COLO829 (cell line): Measurements from ENCODE around the gene AKT3.
"Not testable (repeated sequence)": the region's sequence is repeated elsewhere in the genome, so short reads cannot be mapped to it uniquely, and the experiment has no call there.

Experiments
- DNase-seq: peaks from one replicate; pipeline ENCODE4 v3.0.0; 2012; ENCODE audit warnings: low spot score

The AKT3 gene

DNA sequence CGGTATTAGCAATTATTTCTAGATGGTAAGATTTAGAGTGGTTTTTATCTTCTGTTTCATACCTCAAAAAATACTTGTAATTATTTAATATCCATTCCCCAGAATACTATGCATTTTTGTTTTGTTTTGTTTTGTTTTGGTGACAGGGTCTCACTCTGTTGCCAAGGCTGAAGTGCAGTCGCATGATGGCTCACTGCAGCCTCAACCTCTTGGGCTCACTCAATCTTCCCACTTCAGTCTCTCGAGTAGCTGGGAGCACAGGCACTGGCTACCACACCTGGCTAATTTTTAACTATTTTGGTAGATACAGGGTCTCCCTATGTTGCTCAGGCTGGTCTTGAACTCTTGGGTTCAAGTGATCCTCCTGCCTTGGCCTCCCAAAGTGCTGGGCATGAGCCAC is 252.7 kb downstream of the AKT3 start:
- DNase-seq: no peak

DNA sequence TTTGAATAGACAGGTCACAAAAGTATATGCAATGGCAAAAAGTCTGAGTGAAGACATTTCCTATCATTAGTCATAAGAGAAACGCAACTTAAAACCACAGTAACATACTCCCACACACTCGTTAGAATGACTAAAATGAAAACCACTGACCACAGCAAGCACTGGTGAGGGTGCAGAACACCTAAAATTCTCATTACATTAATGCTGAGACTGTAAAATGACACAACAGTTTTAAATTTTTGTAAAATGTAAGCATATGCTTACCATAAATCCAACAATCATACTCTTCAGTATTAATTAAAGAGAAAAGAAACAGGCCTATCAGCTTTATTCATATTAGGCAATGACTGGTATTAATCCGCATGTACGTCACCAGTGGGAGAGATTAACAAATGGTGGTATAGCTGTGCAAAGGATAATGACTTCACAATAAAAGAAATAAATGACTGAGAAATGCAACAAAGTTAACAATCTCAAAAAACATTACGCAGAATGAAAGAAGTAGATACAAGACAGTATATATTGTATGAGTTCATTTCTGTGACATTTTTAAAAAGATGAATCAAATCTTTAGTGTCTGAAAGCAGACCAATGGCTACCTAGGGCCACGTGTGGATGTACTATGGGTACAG is 253.5 kb downstream of the AKT3 start:
- DNase-seq: peak; percentile 18

DNA sequence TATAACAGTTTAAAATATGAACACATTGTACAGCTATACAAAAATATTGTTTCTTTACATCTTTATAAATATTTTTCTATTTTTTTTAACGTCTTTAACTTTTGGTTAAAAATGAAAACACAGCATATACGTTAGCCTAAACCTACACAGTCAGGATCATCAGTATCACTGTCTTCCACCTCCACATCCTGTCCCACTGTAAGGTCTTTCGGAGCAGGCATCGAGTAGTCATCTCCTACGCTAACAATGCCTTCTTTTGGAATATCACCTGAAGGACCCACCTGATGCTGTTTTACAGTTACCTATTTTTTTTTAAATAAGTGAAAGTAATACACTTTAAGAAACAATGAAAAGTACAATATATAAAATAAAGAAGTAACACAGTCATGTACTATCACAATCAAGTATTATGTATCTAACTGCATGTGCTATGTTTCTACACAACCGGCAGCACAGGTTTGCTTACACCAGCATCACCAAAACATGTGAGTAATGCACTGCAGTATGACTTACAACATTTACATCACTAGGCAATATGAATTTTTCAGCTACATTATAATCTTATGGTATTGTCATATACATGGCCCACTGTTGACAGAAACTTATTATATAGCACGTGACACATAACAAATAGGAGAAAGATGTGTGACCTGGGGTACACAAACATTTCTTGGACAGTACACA is 254.4 kb downstream of the AKT3 start:
- no peak for DNase-seq

DNA sequence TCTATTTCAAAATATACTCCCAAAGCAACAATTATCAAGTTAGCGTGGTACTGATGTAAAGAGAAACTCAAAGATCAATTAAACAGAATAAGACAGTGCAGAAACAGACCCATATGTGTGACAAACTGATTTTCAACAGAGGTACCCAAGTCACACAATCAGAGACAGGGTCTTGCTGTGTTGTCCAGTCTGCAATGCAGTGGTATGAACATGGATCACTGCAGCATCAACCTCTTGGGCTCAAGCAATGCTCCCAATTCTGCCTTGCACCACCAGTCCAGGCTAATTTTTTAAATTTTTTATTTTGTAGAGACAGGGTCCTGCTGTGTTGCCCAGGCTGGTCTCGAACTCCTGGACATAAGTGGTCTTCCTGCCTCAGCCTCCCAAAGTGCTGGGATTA is 255.6 kb downstream of the AKT3 start:
- DNase-seq: no peak

DNA sequence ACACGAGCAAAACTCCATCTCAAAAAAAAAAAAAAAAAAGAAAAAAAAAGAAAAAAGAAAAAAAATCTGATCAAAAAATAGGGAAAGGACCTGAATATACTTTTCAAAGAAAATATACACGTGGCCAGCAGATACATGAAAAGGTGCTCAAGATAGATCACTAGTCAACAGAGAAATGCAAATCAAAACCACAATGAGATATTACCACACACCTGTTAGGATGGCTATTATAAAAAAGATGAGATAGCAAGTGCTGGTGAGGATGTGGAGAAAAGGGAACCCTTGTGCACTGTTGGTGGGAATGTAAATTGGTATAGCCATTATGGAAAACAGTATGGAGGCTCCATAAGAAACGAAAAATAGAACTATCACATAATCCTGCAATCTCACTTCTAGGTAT is 260.8 kb downstream of the AKT3 start:
- DNase-seq: not testable (repeated sequence)

DNA sequence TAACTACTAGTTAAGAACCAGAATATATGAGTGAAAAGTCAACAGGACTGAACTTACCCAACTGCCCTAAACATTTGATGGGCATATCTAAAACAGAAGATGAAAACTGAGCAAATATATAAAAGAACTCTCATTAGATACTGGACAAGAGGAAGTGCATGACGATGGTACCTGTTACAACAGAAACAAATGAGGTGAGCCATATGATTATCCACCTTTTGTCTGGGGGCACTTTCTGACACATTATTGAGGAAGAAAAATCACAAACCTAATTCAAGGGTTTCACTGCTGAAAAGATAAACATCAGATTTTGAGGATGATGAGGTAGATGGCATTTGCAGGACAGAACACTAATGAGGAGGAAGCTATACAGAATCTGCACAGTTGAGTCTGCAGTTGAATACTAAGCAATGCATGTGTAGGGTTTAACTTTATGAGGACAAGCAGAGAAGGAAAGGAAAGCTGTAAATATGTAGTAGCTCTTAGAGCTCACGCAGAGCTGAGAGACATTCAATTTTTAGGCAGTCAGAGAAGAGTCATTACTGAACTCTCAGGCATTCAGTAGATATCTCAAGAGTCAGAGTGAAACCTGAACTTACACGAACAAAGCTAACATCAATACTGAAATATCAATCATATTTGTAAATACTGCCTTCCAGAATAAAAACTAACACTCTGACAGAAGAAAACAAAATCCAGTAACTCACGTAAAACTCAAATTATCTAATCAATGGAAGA is 262.1 kb downstream of the AKT3 start:
- DNase-seq: no peak

DNA sequence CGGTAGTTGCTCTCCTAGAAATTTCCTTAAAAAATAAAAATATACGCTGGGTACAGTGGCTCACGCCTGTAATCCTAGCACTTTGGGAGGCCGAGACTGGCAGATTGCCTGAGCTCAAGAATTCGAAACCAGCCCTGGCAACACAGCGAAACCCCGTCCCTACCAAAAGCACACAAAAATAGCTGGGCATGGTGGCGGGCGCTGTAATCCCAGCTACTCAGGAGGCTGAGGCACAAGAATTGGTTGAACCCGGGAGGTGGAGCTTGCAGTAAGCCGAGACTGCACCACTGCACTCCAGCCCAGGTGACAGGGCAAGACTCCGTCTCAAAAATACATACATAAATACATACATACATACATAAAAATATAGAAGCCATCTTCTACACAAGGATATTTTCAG is 262.8 kb downstream of the AKT3 start:
- no peak for DNase-seq

DNA sequence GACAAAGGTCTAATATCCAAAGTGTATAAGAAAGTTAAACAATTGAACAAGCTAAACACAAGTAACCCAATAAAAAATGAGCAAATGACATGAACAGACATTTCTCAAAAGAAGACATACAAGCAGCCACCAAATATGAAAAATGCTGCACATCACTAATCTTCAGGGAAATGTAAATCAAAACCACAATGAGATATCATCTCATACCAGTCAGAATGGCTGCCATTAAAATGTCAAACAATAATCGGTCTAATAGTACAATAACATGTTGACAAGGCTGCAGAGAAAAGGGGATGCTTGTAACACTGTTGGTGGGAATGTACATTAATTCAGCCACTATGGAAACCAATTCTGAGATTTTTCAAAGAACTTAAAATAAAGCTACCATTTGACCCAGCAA is 264.1 kb downstream of the AKT3 start:
- DNase-seq: no peak

DNA sequence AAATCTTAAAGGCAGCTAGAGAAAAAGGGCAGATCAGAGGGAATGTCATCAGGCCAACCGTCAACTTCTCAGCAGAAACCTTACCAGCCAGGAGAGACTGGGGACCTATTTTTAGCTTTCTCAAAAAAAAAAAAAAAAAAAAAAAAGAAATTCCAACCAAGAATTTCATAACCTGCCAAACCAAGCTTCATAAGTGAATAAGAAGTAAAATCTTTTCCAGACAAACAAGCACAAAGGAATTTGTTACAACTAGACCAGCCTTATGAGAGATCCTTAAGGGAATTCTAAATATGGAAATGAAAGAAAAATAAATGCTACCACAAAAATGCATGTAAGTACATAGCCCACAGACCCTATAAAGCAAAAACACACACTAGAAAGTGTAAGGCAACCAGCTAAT is 267.7 kb downstream of the AKT3 start:
- DNase-seq: no peak

DNA sequence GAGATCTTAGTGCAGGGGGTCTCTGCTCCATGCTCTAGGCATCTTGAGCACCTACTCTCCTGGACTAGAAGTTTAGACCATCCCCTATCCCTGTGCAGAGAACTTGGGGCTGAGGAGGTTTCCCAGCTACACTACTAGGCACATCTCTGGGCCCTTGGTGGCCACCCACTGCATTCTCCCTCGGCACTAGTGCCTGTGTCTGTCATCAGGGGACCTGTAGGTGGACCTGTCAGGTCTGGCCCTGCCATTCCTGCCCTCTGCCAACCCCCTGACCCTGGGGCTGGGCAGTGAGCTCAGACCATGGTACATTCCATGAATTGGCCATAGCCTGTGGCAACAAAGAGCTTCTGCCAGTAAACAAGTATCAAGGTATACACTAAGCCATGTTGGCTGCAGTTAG is 269.1 kb downstream of the AKT3 start:
- DNase-seq: no peak

DNA sequence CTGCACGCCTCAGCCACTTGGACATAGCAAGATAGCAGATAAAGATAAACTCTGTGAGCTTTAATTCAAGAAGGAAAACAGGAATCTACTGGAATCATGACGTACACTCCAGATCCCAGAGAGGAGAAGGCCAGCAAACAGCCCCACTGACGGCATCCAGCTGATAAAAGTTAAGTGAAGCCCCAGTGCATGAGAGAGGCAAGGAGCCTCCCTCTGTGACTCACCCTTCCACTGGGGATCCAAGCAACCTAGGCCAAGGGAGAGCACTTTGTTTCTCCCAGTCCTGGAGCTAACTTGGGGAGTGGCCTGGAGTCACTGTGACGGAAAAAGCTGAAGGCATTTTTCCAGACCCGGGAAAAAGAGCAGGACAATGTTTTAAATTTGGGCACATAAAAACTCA is 270.0 kb downstream of the AKT3 start:
- DNase-seq: no peak

DNA sequence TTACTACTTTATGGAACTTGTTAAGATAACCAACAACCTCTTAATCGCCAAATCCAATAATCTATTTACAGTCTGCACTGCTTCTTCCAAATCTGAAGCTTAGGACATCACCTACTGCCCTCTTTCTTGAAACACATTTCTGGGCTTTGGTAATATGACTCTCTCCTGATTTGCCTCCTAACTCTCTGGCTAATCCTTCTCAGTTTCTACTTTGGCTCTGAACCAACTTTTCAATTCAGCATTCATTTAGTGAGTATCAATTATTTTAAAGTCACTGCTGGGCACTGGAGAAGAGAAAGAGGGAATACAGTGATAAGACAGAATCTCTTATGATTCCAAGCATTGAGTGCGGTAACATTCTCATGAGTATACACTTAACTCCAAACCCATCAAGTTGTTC is 275.0 kb downstream of the AKT3 start:
- DNase-seq: no peak

DNA sequence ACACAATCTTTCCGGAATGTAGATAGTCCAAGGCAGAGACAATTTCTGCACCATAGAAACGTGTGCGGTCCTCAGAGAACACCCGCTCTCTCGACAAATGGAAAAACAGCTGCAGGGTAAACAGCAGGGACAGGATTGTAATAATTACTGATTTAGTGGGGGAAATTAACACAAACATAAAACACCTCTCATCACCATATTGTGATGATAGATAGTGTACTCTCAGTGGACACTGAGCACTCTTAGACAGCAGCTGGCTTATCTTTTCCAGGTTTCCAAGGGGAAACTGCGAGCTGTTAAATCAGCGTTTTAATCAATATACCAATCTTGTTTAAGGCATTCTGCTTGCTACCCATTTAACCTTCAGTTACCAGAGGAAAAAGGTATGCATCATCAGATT is 277.1 kb downstream of the AKT3 start:
- no peak for DNase-seq

DNA sequence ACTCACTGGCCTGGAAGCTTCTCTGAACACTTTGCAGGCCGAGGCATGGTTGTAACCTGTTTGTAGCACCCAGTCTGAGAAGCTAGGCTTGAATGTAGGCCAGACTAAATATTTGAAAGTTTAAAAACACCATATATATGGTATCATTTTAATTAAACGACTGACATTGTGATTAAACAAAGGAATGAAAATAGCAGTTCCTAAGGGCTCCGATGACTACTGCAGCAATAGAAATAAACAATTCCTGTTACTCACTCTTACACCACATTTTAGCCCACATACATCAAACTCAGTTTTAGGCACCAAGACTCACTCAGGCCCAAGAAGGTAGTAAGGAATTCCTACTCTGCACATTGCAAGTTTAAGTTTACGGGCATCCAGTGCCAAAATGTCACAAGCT is 281.2 kb downstream of the AKT3 start:
- DNase-seq: no peak

DNA sequence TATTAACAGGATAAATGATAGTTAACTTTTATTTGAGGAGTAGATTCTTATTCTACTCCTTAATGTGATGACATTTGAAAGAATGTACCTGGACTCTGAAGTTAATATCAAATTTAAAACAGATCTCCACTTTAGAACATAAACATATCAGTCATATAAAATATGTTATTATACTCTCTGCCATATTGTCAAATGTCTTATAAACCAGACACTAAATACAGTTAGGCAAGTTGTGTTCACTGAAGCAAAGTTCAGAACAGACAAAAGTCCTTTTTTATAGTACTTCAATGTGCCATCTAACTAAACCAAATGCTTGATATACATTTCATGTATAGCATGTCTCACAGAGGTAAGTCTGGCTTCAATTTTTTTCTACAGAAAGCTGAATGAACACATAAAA is 285.2 kb downstream of the AKT3 start:
- no peak for DNase-seq

DNA sequence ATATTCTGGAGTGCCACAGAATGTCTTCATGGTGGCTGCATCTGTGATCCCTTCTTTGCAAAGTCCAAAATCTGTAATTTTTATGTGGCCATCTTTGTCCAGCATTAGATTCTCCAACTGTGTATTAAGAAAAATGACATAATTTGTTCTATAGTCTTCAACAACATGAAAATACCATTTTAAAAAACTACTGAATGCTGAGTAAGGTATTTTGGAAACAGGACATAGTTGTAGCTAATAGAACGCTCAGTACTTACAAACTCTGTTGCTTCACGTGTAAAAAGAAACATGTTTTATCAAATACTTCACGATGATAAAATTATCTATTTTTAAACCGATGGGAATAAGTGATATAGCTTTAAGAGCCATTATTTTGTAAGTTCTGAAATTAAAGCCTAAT is 286.3 kb downstream of the AKT3 start:
- DNase-seq: no peak

DNA sequence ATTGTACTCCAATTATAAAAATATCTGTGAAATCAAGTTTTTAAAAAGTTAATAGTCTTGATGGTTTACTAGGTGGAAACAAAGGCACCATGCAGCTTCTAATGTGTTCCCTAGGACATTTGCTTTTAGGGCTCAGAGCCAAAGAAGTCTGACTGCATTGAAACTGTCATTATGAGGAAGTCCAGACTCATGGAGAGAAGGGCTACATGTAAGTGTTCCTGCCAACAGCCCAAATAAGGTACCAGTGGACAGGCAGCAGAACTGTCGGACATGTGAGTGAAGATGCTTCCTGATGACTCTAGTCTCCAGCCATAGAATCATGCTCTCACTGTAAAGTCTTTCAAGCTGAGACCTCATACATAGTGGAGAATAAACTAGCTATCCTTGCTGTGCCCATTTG is 287.6 kb downstream of the AKT3 start:
- no peak for DNase-seq

DNA sequence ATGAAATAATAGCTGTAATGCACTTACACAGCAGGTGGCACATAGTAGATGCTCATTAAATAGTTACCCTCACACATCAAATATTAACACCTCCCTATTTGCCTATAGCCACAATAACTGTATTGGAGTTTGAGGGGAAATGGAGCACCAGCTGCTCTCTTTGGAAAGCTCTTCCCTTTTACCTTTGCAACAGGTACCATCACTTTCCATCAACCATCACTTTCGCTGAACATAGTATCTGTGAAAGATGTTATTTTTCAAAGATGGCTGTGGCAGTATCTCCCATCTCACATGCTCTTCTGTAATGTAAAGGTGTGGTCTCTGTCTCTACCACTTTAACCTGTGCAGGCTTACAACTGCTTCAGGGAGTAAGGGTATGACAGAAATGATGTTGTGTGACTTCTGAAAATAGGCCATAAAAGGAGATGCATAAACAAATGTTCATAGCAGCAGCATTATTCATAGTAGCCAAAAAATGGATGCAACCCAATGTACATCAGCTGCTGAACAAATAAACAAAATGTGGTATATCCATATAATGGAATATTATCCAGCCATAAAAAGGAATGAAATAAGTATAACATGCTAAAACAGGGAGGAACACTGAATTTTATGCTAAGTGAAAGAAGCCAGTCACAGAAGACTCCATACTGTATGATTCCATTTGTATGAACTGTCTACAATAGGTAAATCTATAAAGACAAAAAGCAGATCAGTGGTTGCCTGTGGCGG is 288.3 kb downstream of the AKT3 start:
- DNase-seq: no peak

DNA sequence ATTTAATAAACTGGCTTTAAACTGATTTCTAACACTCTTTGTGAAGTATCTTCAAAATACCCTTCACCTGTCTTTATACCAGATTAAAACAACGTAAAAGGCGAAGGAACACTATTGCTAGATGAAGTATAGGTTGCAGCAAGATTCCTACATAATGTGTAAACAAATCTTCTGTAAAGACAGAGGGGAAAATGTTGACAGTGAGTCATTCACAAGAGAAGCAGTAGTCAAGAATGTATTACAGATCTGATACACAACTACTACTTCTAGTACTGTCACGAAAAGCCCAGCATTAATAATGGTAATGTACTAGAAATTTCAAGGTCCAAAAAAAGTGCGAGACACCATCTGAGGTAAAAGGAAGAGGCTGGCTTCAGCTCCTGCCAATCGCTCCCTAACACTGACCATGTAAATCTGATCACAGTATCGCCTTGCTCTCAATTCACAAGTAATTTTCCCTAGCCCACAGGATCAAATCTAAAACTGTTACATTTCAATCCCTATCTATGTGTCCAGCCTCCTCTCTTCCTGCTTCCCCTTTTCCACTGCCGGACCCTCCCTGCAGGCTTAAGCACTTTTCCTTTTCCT is 290.4 kb downstream of the AKT3 start:
- DNase-seq: no peak

DNA sequence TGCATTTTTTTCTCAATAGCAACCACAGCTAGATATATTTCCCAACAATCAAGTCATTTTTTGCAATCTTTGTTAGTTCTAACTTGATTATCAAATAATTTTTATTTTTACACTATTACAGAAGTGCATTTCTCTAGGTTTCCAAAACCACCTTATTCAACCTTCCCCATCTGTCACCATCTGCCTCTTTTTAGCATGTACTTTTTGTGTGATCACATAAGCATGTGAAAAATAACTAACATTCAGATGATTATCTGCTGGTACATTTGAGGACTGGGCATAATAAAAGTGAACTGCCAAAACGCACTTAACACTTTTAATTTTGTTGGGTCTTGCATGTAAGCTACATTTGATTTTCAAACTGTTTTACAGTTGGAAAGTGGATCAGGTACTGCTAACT is 291.5 kb downstream of the AKT3 start:
- DNase-seq: no peak

DNA sequence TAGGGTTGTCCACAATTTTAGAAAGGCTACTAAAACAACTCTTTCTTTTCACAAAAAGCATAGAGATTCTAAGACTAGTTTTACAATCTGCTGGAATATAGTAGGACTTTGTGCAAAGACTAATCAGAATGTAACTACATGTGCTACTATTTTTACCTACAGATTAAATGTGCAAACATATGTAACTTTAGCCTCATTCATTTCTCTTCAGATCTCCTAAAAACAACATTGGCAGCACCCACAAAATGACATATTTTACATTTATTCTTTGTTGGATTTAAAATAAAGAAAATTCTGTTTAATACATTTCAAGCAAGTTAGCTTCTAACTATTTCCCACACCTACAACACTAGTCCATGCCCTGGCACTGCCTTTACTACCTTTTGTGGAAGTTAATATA is 292.2 kb downstream of the AKT3 start:
- DNase-seq: no peak

DNA sequence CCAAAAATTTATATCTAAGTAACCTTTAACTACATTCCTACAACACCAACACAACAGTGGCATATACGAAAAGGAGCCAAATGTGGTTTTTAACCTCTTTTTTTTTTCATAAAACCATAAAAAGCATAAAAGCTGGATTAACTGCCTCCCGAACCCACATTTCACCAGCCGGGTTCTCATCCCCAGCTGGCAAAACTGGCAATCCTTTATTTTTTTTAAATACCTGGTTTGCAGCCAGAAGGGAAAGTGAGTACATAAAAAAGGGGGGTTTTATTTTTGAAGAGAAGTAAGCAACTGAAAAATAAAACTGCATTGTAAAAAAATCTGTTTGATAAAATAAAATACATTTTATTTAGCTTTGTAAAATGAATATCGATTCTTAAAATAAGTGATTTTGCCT is 295.4 kb downstream of the AKT3 start:
- DNase-seq: no peak

DNA sequence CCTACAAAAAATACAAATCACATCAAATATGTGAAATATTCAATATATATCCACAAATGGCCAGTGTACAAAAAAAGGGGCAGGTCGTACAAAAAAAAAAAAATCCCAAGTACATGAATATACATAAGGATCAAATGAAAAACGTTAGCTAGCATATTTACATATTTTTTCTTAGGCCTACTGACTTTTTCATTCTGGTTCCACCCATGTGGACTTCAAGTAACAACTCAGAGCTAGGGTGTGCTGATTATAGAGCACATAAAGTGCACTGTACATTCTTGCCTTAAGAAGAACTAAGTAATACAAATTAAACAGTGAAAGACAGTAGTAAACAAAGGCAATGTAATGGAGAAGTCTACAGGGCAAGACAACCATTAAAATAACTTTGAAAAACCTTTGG is 297.0 kb downstream of the AKT3 start:
- DNase-seq: no peak
